ENCODE data around the gene MUCL1. TPM values are rescaled to one million over a fixed set of nuclear protein-coding genes. Genes with fewer than 3 reads are reported as not detected.

MUCL1 gene
- total and polyA plus RNA-seq, 2 of the 13 experiments (the other 11 are each of a cell fraction or from before 2014, with no cell fraction given), result not detected

- TF ChIP-seq FOXP1 (IDR thresholded peaks at IDR 0.05) (peak; percentile 71; the same call in 1 of the 2 replicates), FOXP1 (CRISPR knock-in tag; IDR thresholded peaks at IDR 0.05) (peak; percentile 83), ZNF44 (CRISPR knock-in tag; IDR thresholded peaks at IDR 0.05) (no peak), KDM3A (CRISPR knock-in tag; IDR thresholded peaks at IDR 0.05; ENCODE audit: low read depth) (no peak), RELA (CRISPR knock-in tag; IDR thresholded peaks at IDR 0.05) (no peak), ZEB1 (IDR thresholded peaks at IDR 0.05; ENCODE audit: insufficient replicate concordance, low read depth) (no peak), TOE1 (CRISPR knock-in tag; IDR thresholded peaks at IDR 0.05) (no peak), PATZ1 (CRISPR knock-in tag; IDR thresholded peaks at IDR 0.05) (no peak), CBFB (CRISPR knock-in tag; IDR thresholded peaks at IDR 0.05) (peak; percentile 91; the same call in 1 of the 2 replicates), HMG20A (CRISPR knock-in tag; IDR thresholded peaks at IDR 0.05; ENCODE audit: borderline replicate concordance) (peak; percentile 70; the same call in 1 of the 2 replicates), STAT6 (CRISPR knock-in tag; IDR thresholded peaks at IDR 0.05; ENCODE audit: borderline replicate concordance) (no peak), NONO (IDR thresholded peaks at IDR 0.05) (no peak), NONO (CRISPR knock-in tag; conservative IDR thresholded peaks at IDR 0.05) (no peak), ZNF530 (CRISPR knock-in tag; IDR thresholded peaks at IDR 0.05; ENCODE audit: low read depth) (no peak), MLXIP (CRISPR knock-in tag; IDR thresholded peaks at IDR 0.05; ENCODE audit: borderline replicate concordance) (no peak), THAP8 (CRISPR knock-in tag; IDR thresholded peaks at IDR 0.05; ENCODE audit: borderline replicate concordance) (no peak), SRY (CRISPR knock-in tag; IDR thresholded peaks at IDR 0.05) (no peak), ARID5B (CRISPR knock-in tag; IDR thresholded peaks at IDR 0.05) (peak; percentile 88)
Observed at GRCh38 chr12:54891717-54892478, 37.6 kb downstream of the MUCL1 start (continued).

All from HepG2 (cell line).